PC-9 (cell line): ENCODE measurements around the gene CD84. TPM values are rescaled to one million over a fixed set of nuclear protein-coding genes. Genes with fewer than 3 reads are reported as not detected.
"Not testable (repeated sequence)": the region's sequence is repeated elsewhere in the genome, so short reads cannot be mapped to it uniquely, and the experiment has no call there.

Experiments used
- BruUV-seq: library from RNA; stranded (reverse); fragments of 400-500 nt; replicated peaks from 2 replicates; lab custom pipeline; 2021; lab: Mats Ljungman, UMichigan
- CTCF ChIA-PET: fragments of 300-600 bp; sonication (Branson Sonifier 250); formaldehyde crosslinking; loops from one replicate; lab custom pipeline; 2022; ENCODE audit warnings: antibody characterized with exemption; lab: Charles Lee
- POLR2A ChIA-PET: fragments of 300-600 bp; sonication (Branson Sonifier 250); formaldehyde crosslinking; loops from one replicate; lab custom pipeline; 2022; ENCODE audit warnings: antibody characterized with exemption; ENCODE audit not compliant: unreplicated experiment; lab: Charles Lee
- DNase-seq, 2 experiments: peaks; one replicate each; pipeline versions ENCODE4 v3.0.0 to v3.0.0-alpha.2; 2015 to 2022; ENCODE audit warnings: mixed read lengths in 1 of 2
- H2AFZ ChIP-seq: fragments of 200-600 bp; sonication (generic); 2 replicates; pipeline ENCODE4 v1.8.1; 2017; ENCODE audit warnings: antibody characterized with exemption
- H3F3A ChIP-seq: fragments of 200-600 bp; sonication (generic); 2 replicates; pipeline ENCODE4 v1.8.1; 2017; ENCODE audit warnings: antibody characterized with exemption, mild to moderate bottlenecking, low read depth; ENCODE audit not compliant: insufficient read depth
- H3K27ac ChIP-seq: fragments of 200-600 bp; sonication (generic); 2 replicates; pipeline ENCODE4 v1.6.1; 2016; ENCODE audit warnings: mixed run types
- H3K27me3 ChIP-seq: fragments of 200-600 bp; sonication (generic); 2 replicates; pipeline ENCODE4 v1.6.1; 2016; ENCODE audit warnings: low read depth, mixed run types; ENCODE audit not compliant: insufficient read depth
- H3K36me3 ChIP-seq: fragments of 200-600 bp; sonication (generic); 2 replicates; pipeline ENCODE4 v1.6.1; 2016; ENCODE audit warnings: low read depth, mixed run types
- H3K4me1 ChIP-seq: fragments of 200-600 bp; sonication (generic); replicated peaks from 2 replicates; pipeline ENCODE4 v1.6.1; 2016; ENCODE audit warnings: mixed run types; ENCODE audit not compliant: insufficient read depth
- H3K4me2 ChIP-seq: fragments of 200-600 bp; sonication (generic); 2 replicates; pipeline ENCODE4 v1.6.1; 2017; ENCODE audit warnings: mixed run types
- H3K4me3 ChIP-seq: fragments of 200-600 bp; sonication (generic); 2 replicates; pipeline ENCODE4 v1.6.1; 2016; ENCODE audit warnings: mixed run types
- H3K79me2 ChIP-seq: fragments of 200-600 bp; sonication (generic); 2 replicates; pipeline ENCODE4 v1.6.1; 2017; ENCODE audit warnings: low read depth, mixed run types
- H3K9me2 ChIP-seq: fragments of 200-600 bp; sonication (generic); 2 replicates; pipeline ENCODE4 v1.8.1; 2017; ENCODE audit warnings: mild to moderate bottlenecking; ENCODE audit not compliant: insufficient read depth
- H3K9me3 ChIP-seq: fragments of 200-600 bp; sonication (generic); 2 replicates; pipeline ENCODE4 v1.8.1; 2016; ENCODE audit warnings: low read depth; ENCODE audit not compliant: insufficient read depth
- H4K20me1 ChIP-seq: fragments of 200-600 bp; sonication (generic); 2 replicates; pipeline ENCODE4 v1.8.1; 2017; ENCODE audit not compliant: insufficient read depth
- CTCF ChIP-seq: fragments of 200-600 bp; sonication (generic); conservative IDR thresholded peaks from 2 replicates; pipeline ENCODE4 v1.6.1; 2017; ENCODE audit warnings: mixed run types, antibody characterized with exemption, mild to moderate bottlenecking, moderate library complexity
- EZH2 ChIP-seq: fragments of 200-600 bp; sonication (generic); IDR thresholded peaks from 2 replicates; pipeline ENCODE4 v1.8.0; 2017; ENCODE audit warnings: antibody characterized with exemption, low read depth
- intact Hi-C: fragments of 100-400 bp; cut with micrococcal nuclease; formaldehyde crosslinking; loops from one replicate; pipeline ENCODE4 v1.10.0; 2022; ENCODE audit not compliant: unreplicated experiment
- total RNA-seq: library from RNA; stranded (reverse); gene quantifications from 2 replicates; pipeline ENCODE4 v1.2.3, GENCODE V29; 2021

The CD84 gene
- total RNA-seq, 1 experiment from 2014 or later = not detected

GRCh38 chr1:160567858-160568682, 11.2 kb downstream of the CD84 start:
- Histone ChIP-seq H3K27ac (no peak overlapping the region), H3K27me3 (peaks cover 60% of the 10 kb centered on the region), H3K36me3 (no peaks in the 10 kb centered on the region), H3K9me3 (no peaks in the 10 kb centered on the region), H3K79me2 (no peaks in the 10 kb centered on the region), H4K20me1 (no peaks in the 10 kb centered on the region), H3K9me2 (no peaks in the 10 kb centered on the region), H3K4me3 (no peak overlapping the region), H2AFZ (no peak overlapping the region), H3K4me1 (no peaks in the 10 kb centered on the region), H3F3A (no peaks in the 10 kb centered on the region), H3K4me2 (no peak overlapping the region)
- intact Hi-C loops = no loop called here
- DNase-seq = no peak
- TF ChIP-seq CTCF (no peak), EZH2 (no peak)
- POLR2A ChIA-PET = no interaction called here
- no TSS peak for BruUV-seq
- CTCF ChIA-PET = no interaction called here

- intact Hi-C loops = no loop called here
- ChIA-PET POLR2A (no interaction called here), CTCF (no interaction called here)
- no peak for DNase-seq
- no peak overlapping the region for H3K4me2 ChIP-seq
- BruUV-seq = no TSS peak
- no peaks in the 10 kb centered on the region for H4K20me1 ChIP-seq
- H3K4me1 ChIP-seq = no peaks in the 10 kb centered on the region
- H3K79me2 ChIP-seq = no peaks in the 10 kb centered on the region
- TF ChIP-seq EZH2 (no peak), CTCF (no peak)
- no peak overlapping the region for H3K4me3 ChIP-seq
- peaks cover 60% of the 10 kb centered on the region for H3K27me3 ChIP-seq
- H3K27ac ChIP-seq = no peak overlapping the region
- H3K9me3 ChIP-seq = no peaks in the 10 kb centered on the region
- H3F3A ChIP-seq = no peaks in the 10 kb centered on the region
- no peaks in the 10 kb centered on the region for H3K36me3 ChIP-seq
- H2AFZ ChIP-seq = no peak overlapping the region
- no peaks in the 10 kb centered on the region for H3K9me2 ChIP-seq
Observed at GRCh38 chr1:160567341-160567740, 12.0 kb downstream of the CD84 start.

GRCh38 chr1:160565564-160565963, 13.7 kb downstream of the CD84 start:
- no peaks in the 10 kb centered on the region for H3K79me2 ChIP-seq
- no peak for DNase-seq
- H3F3A ChIP-seq = no peaks in the 10 kb centered on the region
- H3K27ac ChIP-seq = no peak overlapping the region
- H3K36me3 ChIP-seq = no peaks in the 10 kb centered on the region
- no peak overlapping the region; the same call in 1 of the 2 replicates for H3K4me2 ChIP-seq
- no TSS peak for BruUV-seq
- no peak overlapping the region for H3K4me3 ChIP-seq
- peaks cover 51% of the 10 kb centered on the region for H3K27me3 ChIP-seq
- no peaks in the 10 kb centered on the region for H3K9me2 ChIP-seq
- ChIA-PET CTCF (no interaction called here), POLR2A (no interaction called here)
- TF ChIP-seq EZH2 (no peak), CTCF (no peak)
- no peaks in the 10 kb centered on the region for H3K4me1 ChIP-seq
- H2AFZ ChIP-seq = peak overlapping the region; percentile 63; the same call in 1 of the 2 replicates
- H4K20me1 ChIP-seq = no peaks in the 10 kb centered on the region
- H3K9me3 ChIP-seq = no peaks in the 10 kb centered on the region
- intact Hi-C loops = no loop called here

- DNase-seq, intact Hi-C loops, BruUV-seq, H3F3A ChIP-seq, POLR2A ChIA-PET, H3K27ac ChIP-seq, CTCF ChIA-PET, H3K4me1 ChIP-seq, H2AFZ ChIP-seq, H3K9me3 ChIP-seq, H4K20me1 ChIP-seq, H3K36me3 ChIP-seq, H3K79me2 ChIP-seq, H3K4me2 ChIP-seq, H3K9me2 ChIP-seq, H3K4me3 ChIP-seq: not testable (repeated sequence)
- peaks cover 44% of the 10 kb centered on the region for H3K27me3 ChIP-seq
Observed at GRCh38 chr1:160563230-160563629, 16.1 kb downstream of the CD84 start.

GRCh38 chr1:160562745-160563144, 16.6 kb downstream of the CD84 start:
- BruUV-seq, POLR2A ChIA-PET, H3K79me2 ChIP-seq: not testable (repeated sequence)

More at GRCh38 chr1:160562745-160563144, 16.6 kb downstream of the CD84 start:
- DNase-seq, H3K4me3 ChIP-seq, H3F3A ChIP-seq, H3K9me3 ChIP-seq, CTCF ChIA-PET, H3K4me1 ChIP-seq, H3K4me2 ChIP-seq, H2AFZ ChIP-seq, H3K27ac ChIP-seq, H3K9me2 ChIP-seq, intact Hi-C loops, H3K36me3 ChIP-seq, H4K20me1 ChIP-seq: not testable (repeated sequence)
- peaks cover 43% of the 10 kb centered on the region for H3K27me3 ChIP-seq
